Posterior vena cava (tissue), 2 donors: Measurements from ENCODE around the gene GRM4. TPM values are rescaled to one million over a fixed set of nuclear protein-coding genes. Genes with fewer than 3 reads are reported as not detected.
"Not testable (repeated sequence)": the region's sequence is repeated elsewhere in the genome, so short reads cannot be mapped to it uniquely, and the experiment has no call there.

ENCODE experiments used
- DNase-seq: peaks from one replicate; pipeline ENCODE4 v3.0.0-alpha.2; 2020; ENCODE audit warnings: low spot score
- intact Hi-C, 2 donors: fragments of 100-400 bp; cut with DNase I; formaldehyde crosslinking; loops; one replicate each; pipeline versions ENCODE4 v1.14.1 to v1.14.2; 2022 to 2023
- long read RNA-seq, 2 donors: library from polyadenylated mRNA; unstranded; transcript quantifications; one replicate each; pipeline ENCODE4 v2.0.0, GENCODE V29; 2020 to 2021
- total RNA-seq, 2 donors: library from RNA; stranded (reverse); fragmentation: NEBNext Ultra II Directional; extraction: Animal tissue kit (Norgen Biotek cat#: 25700); gene quantifications; one replicate each; pipeline ENCODE4 v1.2.1, GENCODE V29; 2021
- donor health status: DM: yes; HTN: yes; CAD: no.
- donor health status: DM: yes; HTN: yes; CAD: no.

The GRM4 gene
- total RNA-seq: not detected
- long read RNA-seq, donor 1: 0 reads
- long read RNA-seq, donor 2: 0 reads

GRCh38 chr6:34146021-34146782 lies at the start of gene GRM4:
Gene GRM4, minus strand, starts transcription at chr6:34146087. Its CDS starts 12,591 bp downstream, at chr6:34133496.
- peak; percentile 54 for DNase-seq
- intact Hi-C loops: no loop called here

DNA sequence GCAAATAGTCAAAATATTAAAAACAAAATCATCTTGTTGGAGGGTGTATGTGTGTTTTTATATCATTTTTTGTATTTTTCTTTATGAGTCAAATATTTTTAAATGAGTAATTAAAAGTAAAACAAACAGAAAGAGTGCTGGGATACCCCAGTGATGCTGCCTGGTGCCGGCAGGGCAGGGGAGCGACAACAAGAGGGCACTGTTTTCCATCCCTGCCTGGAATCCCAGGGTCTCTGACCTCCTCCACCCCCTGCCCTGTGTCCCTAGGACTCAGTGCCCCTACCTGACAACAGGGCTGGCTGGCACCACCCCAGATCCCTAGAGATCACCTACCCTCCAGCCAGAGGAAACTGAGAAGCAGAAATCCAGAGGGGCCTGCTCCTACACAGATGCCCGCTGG lies 48.9 kb upstream of the GRM4 start:
- DNase-seq: no peak
- intact Hi-C loops: loop anchor here (2.0 to 10.0 kb wide), 3 partner anchors 222 to 410 kb away; no protein-coding TSS in a partner anchor

GRCh38 chr6:34190504-34191122 lies 44.7 kb upstream of the GRM4 start:
- intact Hi-C loops: loop anchor here in 1 of 2 donors (10.0 kb wide), 1 partner anchor 414 kb away; no protein-coding TSS in a partner anchor
- DNase-seq: peak; percentile 62

DNA sequence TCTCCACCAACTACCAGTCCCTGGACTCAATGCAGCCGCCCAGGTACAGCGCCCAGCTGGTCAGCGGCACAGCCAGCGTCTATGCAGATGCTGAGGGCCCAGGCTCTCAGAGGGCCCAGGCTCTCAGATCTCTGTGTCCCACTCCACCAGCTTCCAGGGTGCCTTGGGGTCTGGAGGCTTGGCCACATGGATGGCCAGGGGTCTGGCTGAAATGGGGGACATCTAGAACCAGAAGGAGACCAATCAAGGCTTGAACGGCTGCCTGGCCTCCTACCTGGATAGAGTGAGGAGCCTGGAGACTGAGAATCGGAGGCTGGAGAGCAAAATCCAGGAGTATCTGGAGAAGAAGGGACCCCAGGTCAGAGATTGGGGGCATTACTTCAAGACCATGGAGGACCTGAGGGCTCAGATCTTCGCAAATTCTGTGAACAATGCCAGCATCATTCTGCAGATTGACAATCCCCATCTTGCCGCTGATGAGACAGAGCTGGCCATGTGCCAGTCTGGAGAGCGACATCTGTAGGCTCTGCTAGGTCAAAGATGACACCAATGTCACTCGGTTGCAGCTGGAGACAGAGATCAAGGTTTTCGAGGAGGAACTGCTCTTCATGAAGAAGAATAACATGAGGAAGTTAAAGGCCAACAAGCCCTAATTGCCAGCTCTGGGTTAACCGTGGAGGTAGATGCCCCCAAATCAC lies 44.1 kb upstream of the GRM4 start:
- intact Hi-C loops: loop anchor here in 1 of 2 donors (10.0 kb wide), 1 partner anchor 415 kb away; no protein-coding TSS in a partner anchor
- peak; percentile 80 for DNase-seq

DNA sequence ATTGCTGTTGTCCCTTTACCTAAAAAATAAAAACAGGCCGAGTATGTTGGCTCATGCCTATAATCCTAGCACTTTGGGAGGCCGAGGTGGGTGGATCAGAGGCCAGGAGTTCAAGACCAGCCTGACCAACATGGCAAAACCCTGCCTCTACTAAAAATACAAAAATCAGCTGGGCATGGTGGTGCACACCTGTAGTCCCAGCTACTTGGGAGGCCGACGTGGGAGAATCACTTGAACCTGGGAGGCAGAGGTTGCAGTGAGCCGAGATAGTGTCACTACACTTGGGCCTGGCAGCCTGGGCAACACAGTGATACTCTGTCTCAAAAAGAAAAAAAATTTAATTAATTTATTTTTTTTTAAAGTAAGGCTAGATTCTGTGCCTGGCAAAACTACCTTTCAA lies 38.8 kb upstream of the GRM4 start:
- intact Hi-C loops: not testable (repeated sequence)
- peak; percentile 31 for DNase-seq

GRCh38 chr6:34182751-34183531 lies 37.1 kb upstream of the GRM4 start:
- intact Hi-C loops: no loop called here
- DNase-seq: peak; percentile 49

- peak; percentile 29 for DNase-seq
- intact Hi-C loops: no loop called here
Observed at GRCh38 chr6:34181908-34182307, 36.0 kb upstream of the GRM4 start.

GRCh38 chr6:34179106-34179720 lies 33.3 kb upstream of the GRM4 start:
- intact Hi-C loops: no loop called here
- DNase-seq: peak; percentile 75

GRCh38 chr6:34178357-34179105 lies 32.6 kb upstream of the GRM4 start:
- intact Hi-C loops: no loop called here

GRCh38 chr6:34177181-34177591 lies 31.3 kb upstream of the GRM4 start:
- peak; percentile 50 for DNase-seq
- intact Hi-C loops: no loop called here

More at GRCh38 chr6:34178357-34179105, 32.6 kb upstream of the GRM4 start:
- peak; percentile 31 for DNase-seq

DNA sequence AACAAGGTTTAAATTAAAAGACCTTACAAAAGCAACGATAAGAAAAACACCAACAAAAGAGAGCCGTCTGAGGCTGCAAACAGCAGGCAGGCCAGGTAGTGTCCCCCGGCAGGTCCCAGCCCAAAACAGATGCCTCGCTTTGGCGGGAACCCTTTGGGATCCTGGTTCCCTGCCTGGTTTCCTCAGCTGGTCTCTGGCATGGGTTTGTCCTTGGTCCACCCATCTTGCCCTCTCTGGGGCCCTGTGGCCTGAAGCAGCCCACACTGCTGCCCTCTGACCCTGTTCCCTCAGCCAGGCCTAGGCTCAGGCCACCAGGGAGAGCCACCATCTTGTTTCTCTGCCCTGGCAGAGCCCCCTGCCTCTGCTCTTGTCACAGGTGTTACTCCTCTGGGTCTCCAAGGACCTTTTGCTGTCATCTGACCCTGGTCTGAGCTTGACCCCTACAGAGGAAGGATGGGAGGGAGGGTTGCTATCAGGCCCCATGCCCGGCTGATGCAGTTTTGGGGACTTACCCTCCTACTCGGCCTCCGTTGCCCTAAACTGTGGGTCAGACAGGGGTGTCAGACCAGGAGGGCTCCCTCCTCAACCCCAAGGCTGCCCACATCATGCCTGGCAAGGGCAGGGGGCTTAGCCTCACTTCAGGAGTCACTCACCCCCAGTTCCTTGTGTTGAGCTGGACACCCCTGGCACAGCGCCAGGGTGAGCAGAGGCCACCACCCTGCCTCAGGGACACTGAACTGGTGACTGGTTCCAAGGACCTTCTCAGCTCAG lies 30.6 kb upstream of the GRM4 start:
- peak; percentile 59 for DNase-seq
- intact Hi-C loops: no loop called here

DNA sequence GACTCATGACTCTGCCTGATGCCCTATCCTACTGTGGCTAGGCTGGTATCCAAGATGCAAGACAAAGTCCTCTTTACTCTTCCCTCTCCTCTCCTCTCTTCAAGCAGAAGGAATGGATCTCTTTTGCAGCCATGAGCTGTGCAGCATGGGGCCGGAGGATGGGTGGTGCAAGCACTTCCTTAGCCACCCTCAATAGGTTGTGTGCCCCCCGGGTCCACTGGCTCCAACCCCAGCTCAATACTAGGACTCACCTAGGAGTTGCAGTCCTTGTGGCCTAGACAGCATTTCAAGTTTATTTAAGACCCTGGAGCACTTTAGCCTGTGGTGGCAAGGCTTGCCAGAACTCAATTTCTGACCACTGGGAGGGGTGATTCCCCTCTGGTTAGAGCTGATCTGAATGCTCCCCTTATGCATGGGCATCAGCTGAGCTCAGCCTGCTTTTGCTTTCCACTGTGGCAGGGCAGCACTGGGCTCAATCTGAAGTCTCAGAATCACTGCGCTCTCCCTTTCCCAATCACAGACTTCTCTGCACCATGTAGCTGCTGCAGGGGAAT lies 29.0 kb upstream of the GRM4 start:
- intact Hi-C loops: no loop called here
- peak; percentile 15 for DNase-seq

GRCh38 chr6:34172961-34173775 lies 27.3 kb upstream of the GRM4 start:
- peak; percentile 50 for DNase-seq
- intact Hi-C loops: no loop called here

GRCh38 chr6:34170346-34170745 lies 24.5 kb upstream of the GRM4 start:
- intact Hi-C loops: no loop called here

DNA sequence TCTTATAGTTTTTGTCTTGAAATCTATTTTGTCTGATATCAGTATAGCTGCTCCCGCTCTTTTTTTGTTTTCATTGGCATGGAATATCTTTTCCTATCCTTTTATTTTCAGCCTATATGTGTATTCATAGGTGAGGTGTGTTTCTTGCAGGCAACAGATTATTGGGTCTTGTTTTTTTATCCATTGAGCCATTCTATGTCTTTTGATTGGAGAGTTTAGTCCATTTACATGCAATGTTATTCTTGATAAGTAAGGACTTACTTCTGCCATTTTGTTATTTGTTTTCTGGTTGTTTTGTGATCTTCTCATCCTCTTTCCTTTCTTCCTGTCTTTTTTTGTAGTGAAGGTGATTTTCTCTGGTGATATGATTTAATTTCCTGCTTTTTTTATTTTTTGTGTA lies 24.0 kb upstream of the GRM4 start:
- DNase-seq: no peak
- intact Hi-C loops: loop anchor here in 1 of 2 donors (10.0 kb wide), 1 partner anchor 435 kb away; no protein-coding TSS in a partner anchor

More at GRCh38 chr6:34170346-34170745, 24.5 kb upstream of the GRM4 start:
- DNase-seq: no peak
